ENCODE results near the gene GALNT2. TPM values are rescaled to one million over a fixed set of nuclear protein-coding genes. Genes with fewer than 3 reads are reported as not detected.

The GALNT2 gene
- total RNA-seq, 4 donors from 2014 or later = 41.7 to 56.4 (median 50.7) TPM

DNA sequence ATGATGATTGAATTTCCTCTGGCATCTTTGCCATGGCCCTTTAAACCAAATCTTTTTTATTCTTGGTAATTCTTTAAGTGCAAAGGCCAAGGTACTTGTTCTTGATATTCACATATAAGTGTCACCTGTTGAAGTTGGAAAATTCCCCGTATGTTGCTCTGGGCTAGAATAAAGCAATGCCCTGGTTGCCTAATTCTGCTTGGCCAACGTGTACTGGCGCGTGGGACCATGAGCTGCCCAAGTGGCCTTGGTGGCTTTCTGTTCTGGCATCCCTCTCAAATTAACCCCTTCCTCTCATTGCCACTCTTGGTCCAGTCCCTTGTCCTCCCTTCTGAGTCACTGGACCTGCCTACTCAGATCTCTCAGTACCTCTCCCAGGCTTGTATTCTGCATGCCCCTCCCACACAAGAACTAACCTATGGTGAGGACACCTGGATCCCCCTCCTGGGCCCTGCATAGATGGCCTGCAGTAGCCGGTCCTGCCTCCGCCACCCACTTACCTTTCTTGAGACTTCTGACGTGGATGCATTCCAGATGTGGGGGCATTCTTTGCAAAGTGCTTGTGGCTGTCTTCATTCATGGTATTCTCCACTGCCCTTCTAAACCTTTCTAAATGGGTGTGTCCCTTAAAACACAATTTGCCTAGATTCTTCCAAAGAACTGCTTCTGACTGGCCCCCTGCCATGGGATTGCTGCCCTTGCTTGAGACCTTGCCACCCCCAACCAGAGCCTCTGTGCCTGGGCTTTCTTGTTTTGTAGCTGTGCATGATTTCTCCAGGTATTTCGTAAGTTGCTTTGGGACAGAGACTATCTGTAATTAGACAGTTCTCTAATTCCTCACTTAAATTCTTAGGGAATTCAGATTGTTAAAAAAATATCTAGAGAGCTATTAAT, 152.4 kb downstream of the GALNT2 start:
- TF ChIP-seq, protein P1, sequence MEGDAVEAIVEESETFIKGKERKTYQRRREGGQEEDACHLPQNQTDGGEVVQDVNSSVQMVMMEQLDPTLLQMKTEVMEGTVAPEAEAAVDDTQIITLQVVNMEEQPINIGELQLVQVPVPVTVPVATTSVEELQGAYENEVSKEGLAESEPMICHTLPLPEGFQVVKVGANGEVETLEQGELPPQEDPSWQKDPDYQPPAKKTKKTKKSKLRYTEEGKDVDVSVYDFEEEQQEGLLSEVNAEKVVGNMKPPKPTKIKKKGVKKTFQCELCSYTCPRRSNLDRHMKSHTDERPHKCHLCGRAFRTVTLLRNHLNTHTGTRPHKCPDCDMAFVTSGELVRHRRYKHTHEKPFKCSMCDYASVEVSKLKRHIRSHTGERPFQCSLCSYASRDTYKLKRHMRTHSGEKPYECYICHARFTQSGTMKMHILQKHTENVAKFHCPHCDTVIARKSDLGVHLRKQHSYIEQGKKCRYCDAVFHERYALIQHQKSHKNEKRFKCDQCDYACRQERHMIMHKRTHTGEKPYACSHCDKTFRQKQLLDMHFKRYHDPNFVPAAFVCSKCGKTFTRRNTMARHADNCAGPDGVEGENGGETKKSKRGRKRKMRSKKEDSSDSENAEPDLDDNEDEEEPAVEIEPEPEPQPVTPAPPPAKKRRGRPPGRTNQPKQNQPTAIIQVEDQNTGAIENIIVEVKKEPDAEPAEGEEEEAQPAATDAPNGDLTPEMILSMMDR (IDR thresholded peaks at IDR 0.05; ENCODE audit: low read depth) = no peak

DNA sequence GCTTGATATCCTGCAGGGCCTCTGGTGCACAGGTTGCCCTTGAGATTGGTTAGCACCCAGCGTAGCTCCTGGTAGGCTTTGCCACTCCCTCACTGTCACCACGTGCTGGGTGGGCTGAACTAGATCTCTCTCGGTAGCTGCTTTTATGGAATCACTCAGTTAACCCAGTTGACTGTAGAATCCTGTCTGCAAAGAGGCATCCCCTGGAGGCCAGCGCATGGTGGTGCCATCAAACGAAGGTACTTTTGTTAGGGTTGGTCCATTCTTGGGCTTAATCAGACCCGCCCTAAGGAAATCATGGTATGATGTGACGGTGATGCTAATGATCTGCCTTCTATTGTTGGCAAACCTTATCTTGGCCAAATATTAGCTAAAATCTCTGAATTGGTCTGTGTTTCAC, 153.4 kb downstream of the GALNT2 start:
- TF ChIP-seq, protein P1 (IDR thresholded peaks at IDR 0.05; ENCODE audit: low read depth) = no peak

DNA sequence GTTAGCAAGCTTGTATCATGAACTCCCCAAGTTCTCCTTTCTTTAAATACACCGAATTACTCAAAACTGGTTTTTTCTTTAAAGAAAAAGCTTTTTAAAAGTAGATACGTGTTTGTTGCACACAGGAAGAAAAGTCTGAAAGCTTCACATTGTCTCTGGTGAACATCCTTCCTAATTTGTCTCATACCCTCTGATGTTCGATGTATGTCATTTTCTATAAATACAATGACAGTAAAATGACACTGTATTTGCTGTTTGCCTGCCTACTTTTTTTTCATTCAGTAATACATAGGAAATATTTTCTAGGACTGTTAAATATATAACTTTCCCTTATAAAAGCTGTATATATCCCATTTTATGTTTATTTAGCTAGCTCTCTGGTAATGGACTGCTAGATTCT, 153.9 kb downstream of the GALNT2 start:
- TF ChIP-seq, protein P1 (IDR thresholded peaks at IDR 0.05; ENCODE audit: low read depth) = no peak

DNA sequence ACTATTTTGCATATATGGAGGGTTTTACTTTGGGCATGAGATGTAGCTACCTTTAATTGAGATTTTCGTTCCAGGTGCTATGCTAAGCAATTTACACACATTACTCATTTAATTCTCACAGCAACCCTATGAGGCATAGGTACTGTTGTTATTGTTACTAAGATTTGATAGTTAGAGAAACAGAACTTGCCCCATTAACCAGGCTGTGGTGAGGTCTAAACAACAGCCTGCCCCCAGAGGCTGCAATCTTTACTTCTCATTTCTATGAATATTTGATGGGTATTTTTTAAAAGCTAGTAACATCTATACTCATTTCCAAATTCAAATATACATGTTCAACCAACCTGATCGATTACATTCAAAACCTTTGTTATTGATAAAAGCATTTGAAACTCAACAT, 155.6 kb downstream of the GALNT2 start:
- TF ChIP-seq, protein P1 (IDR thresholded peaks at IDR 0.05; ENCODE audit: low read depth) = no peak

DNA sequence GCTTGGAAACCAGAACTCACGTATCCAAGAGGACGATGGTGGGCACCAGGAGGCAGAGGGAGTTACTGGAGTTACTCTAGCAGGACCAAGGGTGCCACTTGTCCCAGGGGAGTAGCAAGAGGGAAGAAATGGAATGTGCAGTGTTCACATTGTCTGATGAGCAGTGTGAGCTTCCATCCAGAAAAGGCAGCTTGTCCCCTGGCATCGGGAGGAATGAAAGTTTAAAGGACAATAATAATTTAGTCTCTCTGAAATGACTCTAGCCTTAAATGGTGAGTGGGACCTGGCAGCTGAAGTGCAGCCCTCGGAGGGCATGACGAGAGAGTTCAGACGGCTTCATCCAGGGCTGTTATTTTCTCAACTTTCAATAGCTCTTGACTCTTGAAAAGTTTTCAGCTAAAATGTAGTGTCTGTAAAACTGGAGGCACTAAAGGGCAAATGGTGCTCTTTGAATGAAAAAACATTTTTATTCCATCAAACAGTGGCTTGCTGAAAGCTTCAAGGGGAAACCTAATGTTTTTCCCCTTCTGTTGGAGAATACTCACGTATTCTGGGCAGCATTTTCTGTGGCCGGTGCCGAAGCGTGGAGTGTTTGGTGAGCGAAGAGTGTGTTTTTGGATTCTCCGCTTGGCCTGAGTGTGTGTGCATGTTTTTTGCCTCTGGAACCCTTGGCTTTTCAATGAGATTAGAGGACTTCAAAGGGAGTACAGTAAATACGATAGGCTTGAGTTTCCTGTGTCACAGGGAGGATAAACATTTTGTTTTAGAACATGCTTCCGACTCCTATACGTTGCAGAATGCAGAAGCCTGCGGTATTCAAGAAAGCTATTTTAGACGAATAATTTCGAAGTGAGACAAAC, 157.3 kb downstream of the GALNT2 start:
- TF ChIP-seq, protein P1 (IDR thresholded peaks at IDR 0.05; ENCODE audit: low read depth) = no peak

DNA sequence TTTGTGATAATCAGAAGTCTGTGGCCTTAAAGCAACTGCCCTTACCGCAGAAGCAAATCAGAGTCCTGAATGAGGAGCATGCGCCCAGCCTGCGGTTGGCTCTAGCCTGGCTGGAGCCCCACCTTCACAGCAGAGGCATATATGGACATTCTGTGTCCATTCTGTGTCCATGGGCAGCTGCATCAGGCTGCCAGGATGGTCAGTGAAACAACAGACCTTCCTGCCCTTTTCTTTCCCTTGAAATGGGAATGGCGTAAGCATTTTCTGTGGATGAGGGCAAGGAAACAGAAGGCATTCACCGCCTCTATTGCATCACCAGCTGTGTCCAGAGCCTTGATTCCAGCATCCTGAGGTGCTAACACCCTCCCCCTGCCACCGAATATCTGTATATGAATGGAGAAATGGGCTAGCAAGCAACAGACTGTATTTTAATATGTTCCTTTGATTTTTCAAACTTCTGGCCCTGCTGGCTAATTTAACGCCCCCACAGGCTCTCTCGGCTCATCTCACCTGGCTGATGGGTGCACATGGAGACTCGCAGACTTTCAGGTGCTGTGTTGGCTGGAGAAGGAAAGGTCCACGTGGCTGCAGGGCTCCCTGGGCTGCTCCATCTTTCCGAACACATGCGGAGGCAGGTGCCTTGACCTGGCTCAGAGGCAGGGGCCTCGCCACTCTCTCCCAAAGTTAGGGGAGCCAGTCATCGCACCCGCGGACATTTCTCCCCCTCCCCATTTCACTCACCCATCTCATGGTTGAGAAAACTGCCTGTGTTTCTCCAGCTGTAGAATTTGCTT, 159.2 kb downstream of the GALNT2 start:
- TF ChIP-seq, protein P1 (IDR thresholded peaks at IDR 0.05; ENCODE audit: low read depth) = no peak

Data from subcutaneous adipose tissue (tissue), 4 donors.